HG02678 (cell line): ENCODE data around the gene CUBN.

Source experiments
- ATAC-seq: cut with Tn5 transposase; IDR thresholded peaks from one replicate; pipeline ENCODE4 v1.9.1; 2021; ENCODE audit warnings: mild to moderate bottlenecking, moderate library complexity; ENCODE audit not compliant: unreplicated experiment

Gene CUBN

DNA sequence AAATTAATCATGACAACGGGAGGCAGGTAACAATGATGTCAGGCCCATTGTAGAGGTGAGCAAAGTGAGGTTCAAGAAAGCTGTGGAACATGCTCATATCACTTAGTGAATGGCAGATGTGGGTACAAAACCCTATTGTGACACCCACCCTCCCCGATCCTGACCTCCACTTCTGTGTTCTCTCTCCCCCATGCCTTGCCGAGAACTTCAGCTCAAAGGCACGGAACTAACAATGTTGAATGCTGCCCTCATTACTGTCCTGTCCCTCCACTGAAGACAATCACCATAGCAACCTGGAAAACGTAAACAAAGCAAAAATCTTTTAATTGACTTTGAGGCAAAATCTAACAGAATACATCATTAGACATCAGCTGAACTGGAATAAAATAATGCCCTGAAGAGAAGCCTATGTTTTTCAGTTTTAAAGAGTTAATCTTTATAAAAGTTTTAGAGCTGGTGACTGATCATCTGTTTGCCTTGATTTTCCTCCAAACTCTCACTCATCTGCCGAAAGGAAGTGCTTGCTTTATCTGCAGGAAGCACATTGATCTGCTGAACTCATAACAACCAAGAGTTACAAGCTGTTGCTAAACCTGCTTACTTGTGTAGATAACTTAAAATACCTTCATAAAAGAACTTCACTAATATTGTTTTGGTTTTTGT lies 133.6 kb downstream of the CUBN start:
- no peak for ATAC-seq

- ATAC-seq, result no peak
Measured at GRCh38 chr10:16993186-16993585, 136.4 kb downstream of the CUBN start.

DNA sequence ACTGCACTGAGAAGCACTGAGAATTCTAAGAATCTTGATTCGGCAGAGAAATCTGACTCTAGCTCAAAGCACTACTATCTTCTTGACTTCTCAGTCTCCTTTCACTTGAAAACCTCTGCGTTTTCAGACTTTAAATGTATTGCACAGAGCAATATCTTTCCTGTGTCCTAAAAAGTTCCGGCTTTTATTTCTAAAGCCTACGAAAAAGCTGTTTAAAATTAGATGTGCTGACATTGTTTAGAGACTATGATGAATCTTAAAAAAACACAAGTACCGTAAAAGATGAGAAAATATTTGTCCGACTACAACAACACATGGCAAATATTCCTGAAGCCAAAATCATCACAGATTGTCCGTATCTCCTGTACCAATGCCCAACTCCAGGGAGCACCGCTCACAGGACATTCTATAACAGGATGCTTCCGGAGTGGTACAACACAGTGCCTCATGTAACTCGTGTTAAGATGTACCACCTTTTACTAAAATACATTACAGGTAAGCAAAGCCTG lies 136.9 kb downstream of the CUBN start:
- no peak for ATAC-seq

DNA sequence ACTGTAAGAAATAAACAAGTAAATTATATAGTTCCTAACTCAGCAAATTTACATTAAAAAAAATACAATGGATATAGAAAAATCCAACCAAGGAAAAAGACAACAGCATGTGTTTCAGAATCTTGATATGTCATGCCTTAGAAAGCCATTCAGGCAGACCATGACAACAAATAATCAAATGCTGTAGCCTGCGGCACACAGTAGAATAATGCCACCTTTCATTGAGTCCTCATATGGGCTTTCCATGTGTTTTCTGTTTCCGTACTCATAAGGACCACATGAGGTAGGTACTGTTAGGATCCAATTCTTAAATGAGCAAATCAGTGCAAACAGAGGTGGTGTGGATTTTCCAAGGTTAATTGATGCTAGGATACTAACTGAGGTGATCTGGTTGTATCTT lies 138.6 kb downstream of the CUBN start:
- no peak for ATAC-seq

- no peak for ATAC-seq
Measured at GRCh38 chr10:16989826-16990293, 139.8 kb downstream of the CUBN start.

- ATAC-seq, result no peak
Measured at GRCh38 chr10:16988900-16989299, 140.7 kb downstream of the CUBN start.

DNA sequence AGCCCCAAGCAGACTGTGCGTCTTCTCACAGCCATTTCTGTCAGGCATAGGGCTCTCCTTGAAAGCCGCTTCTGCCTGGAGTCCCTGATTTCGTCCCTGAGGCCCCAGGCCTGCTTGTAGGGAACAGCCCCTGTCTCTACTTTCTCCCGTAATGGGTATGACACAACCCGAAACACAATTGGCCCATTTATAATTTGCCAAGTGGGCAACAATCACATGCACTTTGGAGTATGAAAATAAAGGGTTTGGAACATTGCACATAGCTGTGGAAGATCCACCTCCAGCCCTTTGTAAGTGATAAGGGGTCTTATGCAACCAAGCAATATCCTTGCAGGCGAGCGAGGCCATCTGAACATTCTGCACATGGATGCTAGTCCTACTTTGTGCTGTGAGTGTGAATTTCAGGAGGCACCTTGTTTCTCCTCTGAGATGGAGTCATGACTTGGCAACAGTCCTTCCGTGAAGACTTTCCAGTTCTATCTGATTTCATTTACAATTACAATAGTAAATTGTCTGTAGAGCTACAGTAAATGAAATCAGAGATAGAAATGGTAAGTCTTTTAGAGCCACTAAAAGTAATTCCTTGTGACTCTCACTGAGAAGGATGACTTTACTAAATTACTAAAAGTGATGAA lies 141.5 kb downstream of the CUBN start:
- no peak for ATAC-seq

- ATAC-seq, result no peak
Measured at GRCh38 chr10:16987206-16987621, 142.4 kb downstream of the CUBN start.

DNA sequence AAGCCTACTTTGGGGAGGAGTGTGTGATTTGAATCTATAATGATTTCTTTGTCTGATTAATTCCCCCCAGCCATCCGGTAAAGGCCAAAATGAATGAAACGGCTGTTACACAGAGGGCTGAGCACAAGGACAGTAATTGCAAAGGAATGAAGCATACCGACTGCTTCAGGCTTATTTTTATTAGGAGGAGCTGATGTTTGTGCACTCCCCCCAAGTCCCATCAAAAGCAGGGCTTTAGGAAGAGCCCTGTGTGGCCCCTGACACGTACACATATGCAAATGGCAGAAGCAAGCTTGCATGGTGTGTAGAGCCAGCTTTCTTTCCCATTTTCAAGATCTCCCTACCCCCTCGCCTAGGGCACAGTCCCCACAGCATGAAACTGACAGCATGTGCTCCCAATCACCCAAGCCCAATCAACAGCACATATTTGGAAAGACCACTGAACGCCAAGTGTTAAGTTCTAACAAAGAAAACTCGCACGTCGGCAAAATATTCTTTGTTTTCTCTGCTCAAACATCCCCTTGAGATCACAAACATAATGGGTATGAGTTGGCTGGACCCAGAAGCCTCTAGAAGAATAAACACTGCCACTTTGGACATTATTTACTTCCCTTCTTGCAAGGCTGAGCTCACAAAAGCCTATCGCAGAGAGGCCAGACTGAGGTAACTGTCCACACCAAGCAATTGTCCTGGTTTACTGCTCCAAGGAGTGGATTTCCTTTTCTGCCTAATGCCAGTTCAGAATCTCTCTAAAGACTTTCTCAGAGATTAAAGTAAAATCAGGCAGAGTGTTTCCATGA lies 143.0 kb downstream of the CUBN start:
- ATAC-seq, result no peak

- no peak for ATAC-seq
Measured at GRCh38 chr10:16986082-16986405, 143.6 kb downstream of the CUBN start.

DNA sequence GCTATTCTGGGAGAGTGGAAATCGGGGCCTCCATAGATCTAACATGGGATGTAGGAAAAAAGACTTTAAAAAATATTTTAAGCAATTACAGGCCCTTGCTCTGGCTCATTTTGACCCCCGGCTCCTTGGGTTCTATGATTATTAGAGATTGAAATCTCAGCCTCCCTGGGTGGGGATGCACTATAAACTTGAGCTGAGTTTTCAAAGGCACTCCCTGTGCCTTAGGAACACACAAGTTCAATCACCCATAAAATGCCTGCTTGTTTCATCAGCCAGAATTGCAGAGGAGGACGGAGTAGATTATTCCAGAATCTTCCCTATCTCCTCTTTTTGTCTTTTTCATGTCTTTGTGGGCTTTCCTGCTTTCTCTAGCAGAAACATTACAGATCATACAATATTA lies 145.4 kb downstream of the CUBN start:
- no peak for ATAC-seq

GRCh38 chr10:16976803-16977202 lies 152.8 kb downstream of the CUBN start:
- no peak for ATAC-seq

DNA sequence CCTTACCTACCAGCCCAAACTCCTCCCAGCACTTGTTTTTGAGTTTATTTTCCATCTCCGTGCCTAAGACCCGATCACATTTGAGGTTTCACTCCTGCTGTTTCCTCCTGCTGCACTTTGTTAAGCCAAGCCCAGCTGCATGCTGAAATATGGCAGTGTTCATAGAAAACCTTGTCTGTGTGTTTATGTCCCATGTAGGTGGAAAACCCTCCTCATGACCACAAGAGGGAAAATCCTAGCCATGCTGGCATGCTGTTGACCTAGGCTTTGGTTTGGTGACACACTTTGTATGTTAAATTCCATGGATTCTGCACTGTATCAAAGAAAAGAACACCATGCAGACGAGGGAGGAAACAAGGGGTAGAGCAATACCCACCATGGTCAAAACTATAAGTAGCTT lies 154.4 kb downstream of the CUBN start:
- ATAC-seq, result no peak

GRCh38 chr10:16968416-16969041 lies 161.1 kb downstream of the CUBN start:
- no peak for ATAC-seq

DNA sequence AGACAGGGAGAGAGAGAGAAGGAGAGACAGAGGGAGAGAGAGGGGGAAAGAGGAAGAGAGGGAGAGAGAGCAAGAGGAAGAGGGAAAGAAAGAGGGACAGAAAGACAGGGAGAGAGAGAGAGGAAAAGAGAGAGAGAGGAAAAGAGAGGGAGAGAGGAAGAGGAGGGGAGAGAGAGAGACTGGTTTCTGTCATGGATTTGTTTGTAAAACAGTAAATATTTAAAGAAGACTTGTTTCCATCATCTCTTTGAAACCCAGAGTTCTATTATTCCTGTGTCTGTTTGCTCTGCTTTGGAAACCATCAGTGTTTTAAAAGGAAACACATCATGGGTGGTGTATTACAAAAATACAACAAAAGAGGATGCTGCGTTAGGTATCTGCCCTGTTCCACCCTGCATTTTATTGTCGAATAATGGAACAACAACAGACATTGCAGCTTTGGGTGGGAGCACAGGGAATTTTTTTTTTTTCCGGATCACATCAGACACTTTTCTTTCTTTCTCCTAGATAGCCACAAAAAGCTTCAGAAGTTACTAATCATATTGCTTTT lies 161.7 kb downstream of the CUBN start:
- ATAC-seq, result no peak

DNA sequence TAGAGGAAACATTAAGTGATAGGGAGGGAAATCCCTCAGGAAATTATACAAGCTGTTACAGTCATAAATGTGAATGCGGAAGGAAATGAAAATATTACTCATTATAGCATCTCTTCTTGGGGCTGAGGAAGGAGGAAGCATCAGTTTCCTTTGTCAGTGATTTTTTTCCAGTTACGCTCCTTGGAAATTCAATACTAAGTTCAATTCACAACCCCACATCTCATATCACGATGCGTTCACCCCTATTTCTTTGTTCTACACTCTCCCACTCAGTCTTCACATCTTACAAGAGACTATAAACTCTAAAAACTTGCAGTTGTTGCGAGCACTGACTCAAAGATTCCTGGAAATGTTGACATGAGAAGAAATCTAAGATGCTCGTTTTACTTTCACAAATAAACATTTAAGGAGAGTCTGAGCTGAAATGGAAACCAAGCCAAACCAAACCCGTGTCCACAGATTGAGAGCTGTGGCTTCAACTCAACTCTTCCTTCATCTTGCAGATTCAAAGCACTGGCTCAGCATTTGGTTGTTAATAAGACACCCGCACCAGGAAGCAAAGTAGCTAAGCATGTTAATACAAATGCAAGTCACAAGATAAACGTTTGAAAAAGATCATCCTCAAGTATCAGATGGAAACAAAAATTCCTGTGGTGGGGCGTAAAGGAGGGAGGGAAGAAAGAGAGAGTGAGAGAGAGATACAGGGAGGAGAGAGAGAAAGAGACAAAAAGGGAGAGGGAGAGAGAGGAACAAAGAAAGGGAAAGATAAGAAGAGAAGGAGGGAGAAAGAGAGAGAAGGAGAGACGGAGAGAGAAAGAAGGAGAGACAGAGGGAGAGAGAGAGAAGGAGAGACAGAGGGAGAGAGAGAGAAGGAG lies 162.4 kb downstream of the CUBN start:
- ATAC-seq, result no peak

- ATAC-seq, result no peak
Measured at GRCh38 chr10:16965740-16966447, 163.7 kb downstream of the CUBN start.

DNA sequence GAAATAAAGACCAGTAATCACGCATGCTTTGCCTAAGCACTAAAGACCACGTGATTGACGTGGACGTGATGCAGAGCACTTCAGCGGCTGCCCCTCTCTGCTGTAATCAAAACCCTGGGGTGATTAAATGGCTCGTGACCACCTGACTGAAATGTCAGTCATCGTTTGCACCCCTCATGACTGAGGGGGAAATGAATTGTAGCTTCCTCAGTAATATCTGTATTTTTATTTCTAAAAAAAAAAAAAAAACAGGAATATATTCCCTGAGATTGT lies 164.3 kb downstream of the CUBN start:
- no peak for ATAC-seq

- ATAC-seq, result no peak
Measured at GRCh38 chr10:16964576-16965343, 164.9 kb downstream of the CUBN start.
